Hematopoietic multipotent progenitor cell treated with erythropoietin and hydrocortisone succinate and interleukin-3 and kit ligand, for 6 days (in vitro differentiated cells): ENCODE measurements around the gene CCDC159.
"Not testable (repeated sequence)": the region's sequence is repeated elsewhere in the genome, so short reads cannot be mapped to it uniquely, and the experiment has no call there.

Experiments used
- DNase-seq: peaks from one replicate; pipeline ENCODE4 v3.0.0-alpha.2; 2015

Gene CCDC159

GRCh38 chr19:11338569-11339253 is 7.6 kb upstream of the CCDC159 start:
- DNase-seq: no peak

DNA sequence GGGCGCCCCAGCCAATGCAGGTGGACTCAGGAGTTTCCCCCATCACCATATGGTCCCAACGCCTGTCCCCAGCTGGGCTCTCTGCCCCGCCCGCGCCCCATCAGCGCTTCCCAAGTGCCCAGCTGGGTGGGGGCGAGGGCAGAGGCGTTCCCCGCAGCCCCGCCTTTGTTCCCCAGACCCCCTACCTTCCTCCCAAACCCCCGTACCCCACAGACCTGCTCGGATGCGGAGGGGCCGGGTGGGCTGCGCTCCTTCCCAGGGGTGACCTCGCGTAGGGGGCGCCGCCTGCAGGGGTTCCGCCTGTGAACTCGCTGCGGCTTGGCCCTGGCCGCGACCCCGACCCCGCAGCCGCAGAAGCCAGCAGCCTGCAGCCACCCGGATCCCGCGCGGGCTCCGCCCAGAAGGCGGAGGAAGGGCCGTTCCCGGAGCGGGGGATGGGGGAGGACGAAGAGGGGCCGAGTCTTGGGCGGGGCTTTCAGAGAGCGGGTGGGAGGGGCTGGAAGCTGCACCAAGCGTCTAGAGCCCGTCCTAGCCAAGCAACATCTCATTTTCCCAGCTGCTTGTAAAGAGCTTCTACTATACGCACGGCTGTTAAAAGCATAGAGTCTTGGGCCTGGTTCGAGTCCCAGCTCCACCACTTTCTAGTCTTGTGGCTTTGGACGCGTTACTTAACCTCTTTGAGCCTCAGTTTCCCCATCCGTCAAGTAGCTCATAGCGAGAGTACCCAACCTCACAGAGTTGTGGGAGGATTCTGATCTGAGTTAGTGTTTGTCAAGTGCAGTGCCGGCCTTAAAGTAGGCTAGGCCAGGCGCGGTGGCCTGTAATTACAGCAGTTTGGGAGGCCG is 6.8 kb upstream of the CCDC159 start, which contains the start of gene RAB3D:
Gene RAB3D (minus strand): TSS at position 404 of the 845 bp plus-strand sequence. CDS start 2,258 bp downstream, outside the sequence.
- DNase-seq: peak; percentile 98

GRCh38 chr19:11340099-11340467 is 6.2 kb upstream of the CCDC159 start:
- DNase-seq: not testable (repeated sequence)

GRCh38 chr19:11342429-11342828 is 3.9 kb upstream of the CCDC159 start:
- DNase-seq: no peak

- no peak for DNase-seq
These were observed 1.1 kb upstream of the CCDC159 start for GRCh38 chr19:11345122-11345803.

DNA sequence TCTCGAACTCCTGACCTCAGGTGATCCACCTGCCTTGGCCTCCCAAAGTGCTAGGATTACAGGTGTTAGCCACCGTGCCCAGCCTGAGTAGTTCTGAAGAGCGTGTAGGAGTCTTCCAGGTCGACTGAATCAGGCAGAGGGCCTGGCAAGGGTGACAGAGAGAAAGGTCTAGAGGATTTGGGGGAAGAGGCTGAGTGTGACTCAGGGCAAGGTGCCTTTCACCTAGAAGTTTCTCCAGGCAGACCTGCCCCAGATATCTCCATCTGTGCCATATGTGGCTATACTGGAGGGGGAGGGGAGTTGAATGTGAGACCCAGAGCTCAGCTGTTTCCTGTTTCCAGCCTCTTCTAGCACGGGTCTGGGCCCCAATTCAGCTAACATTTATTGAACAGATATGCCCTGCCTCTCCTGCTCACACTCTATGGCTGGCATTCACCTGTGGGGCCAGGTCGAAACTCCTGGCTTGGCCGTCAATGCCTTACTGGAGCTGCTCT is 1.3 kb downstream of the CCDC159 start:
- DNase-seq: no peak

DNA sequence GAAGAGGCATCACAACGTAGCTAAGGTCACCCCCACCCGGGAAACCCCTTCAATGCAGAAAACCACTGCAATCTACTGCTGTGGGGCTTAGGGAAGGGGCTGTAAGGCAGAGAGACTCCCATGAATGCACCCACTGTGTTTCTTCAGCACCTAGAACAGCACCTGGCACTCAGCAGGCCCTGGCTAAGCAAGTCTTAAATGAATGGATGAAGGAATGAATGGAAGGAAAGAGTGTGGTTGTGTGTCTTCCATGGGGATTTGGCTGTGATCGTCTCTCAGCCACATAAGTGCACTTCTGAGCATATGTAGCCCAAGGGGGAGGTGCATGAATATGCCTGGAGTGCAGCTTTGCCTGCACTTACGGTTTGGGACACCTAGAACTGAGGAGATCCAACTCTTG is 2.9 kb downstream of the CCDC159 start:
- no peak for DNase-seq

DNA sequence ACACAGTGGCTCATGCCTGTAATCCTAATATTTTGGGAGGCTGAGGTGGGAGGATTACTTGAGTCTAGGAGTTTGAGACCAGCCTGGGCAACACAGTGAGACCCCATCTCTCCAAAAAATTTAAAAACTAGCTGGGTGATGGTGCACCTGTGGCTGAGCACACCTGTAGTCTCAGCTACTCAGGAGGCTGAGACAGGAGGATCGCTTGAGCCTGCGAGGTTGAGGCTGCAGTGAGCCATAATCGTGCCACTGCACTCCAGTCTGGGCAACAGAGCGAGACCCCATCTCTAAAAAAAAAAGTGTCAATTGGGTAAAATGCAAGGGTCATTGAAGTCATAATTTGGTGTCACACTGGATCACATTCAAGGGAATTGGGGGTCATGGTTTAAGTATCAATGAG is 7.8 kb downstream of the CCDC159 start:
- DNase-seq: not testable (repeated sequence)

DNA sequence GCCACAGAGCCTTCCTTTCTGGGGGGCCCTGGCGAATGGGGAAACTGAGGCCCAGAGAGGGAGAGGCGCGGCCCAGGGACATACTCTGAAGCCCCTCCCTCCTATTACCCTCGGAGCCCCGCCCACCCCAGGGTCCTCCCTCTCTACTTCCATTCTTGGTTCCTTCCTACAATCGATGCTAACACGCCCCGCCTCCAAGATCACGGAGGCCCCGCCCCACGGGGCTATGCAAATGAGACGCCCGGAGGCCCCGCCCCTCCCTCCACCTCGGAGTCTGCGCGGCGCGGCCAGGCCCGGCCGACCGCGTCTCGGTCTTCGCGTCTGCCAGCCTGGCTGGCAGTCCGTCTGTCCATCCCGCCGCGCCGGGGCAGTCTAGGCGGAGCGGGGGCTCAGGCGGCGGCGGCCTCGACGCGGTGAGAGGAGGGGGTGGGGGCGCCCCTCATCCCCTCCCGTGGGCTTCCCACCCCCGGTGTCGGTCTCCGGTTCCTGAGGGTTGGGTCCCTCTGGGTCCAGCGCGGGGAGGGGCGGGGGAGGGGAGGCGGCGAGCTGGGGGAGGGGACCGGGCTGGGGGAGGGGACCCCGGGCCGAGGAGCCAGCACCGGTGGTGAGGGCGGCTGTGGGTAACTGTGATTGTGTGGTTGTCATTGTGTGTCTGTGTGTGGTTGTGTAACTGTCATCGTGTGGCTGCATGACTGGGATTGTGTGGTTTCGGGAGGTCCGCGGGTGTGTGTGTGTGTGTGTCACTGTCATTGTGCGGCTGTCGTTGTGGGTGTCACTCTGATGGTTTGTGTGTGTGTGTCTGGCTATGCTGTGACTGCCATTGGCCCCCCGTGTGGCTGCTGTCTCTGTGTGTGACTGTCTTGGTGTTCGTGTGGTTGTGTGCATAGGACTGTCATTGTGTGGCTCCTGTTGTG is 9.1 kb downstream of the CCDC159 start, which contains the start of gene PLPPR2:
Gene PLPPR2 (plus strand): TSS at position 273 of the 914 bp plus-strand sequence. CDS start 2,242 bp downstream, outside the sequence.
- DNase-seq: peak; percentile 96

DNA sequence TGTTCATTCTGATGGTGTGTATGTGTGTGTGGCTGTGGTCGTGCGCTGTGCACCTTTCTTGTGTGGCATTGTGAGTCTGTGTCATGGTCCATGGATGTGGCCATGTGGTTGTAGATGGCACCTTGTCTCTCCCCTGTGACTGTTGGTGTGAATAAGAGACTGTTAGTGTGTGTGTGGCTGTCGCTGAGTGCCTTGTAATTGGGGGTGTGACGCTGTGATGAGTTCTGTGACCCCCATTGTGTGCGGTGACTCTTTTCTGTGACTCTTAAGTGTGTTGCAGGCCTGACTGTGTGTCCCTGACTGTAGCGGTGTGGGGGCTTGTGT is 9.7 kb downstream of the CCDC159 start:
- DNase-seq: no peak

DNA sequence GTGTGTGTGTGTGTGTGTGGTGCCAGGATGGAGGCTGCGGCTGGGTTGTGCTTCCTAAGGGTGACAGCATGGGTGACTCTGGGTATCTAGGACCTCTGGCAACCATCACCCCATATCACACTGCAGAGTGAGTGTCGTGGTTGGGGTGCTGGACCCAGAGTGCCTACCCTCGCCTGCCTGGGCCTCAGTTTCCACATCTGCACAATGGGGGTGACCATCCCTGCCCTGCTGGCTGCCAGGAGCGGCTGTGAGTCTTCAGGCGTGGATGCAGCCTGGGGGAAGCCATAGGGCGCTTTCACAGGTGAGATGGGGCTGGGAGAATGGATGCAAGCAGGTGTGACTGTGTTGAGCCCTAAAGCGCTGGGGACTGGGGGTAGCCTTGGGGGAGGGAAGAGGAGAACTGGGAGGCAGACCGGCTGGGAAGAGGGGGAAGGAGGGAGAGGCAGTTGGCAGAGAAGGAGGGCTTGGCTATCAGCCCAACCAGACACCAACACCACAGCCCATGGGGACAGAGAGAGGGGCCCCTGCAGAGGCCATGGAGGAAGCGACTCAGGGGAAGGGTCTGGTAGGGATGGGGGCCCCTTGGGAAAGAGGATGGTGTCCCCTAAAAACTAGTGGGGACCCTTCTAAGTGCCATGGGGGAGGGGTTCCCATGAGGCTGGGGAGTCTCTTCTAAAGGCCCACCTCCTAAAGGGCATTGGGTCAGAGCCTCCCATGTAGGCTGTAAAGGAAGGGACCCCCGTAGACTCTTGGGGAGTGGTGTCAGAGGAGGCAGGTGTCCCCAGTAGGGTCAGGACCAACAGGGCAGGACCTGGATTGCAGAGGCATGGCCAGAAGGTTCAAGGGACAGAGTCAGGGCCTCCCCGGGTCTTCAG is 10.6 kb downstream of the CCDC159 start:
- DNase-seq: no peak

DNA sequence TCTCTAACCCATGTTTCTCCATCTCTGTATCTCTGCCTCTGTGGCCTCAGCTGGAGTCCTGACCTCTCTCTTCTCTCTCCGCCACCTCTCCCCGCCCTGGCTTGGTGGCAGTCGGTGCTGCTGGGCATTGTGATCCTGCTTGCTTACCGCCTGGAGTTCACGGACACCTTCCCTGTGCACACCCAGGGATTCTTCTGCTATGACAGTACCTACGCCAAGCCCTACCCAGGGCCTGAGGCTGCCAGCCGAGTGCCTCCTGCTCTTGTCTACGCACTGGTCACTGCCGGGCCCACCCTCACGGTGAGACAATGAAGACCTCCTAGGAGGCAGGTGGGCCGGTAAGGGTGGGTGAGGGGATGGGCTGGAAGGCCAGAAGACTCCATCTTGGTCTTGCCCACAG is 13.1 kb downstream of the CCDC159 start:
- DNase-seq: no peak

DNA sequence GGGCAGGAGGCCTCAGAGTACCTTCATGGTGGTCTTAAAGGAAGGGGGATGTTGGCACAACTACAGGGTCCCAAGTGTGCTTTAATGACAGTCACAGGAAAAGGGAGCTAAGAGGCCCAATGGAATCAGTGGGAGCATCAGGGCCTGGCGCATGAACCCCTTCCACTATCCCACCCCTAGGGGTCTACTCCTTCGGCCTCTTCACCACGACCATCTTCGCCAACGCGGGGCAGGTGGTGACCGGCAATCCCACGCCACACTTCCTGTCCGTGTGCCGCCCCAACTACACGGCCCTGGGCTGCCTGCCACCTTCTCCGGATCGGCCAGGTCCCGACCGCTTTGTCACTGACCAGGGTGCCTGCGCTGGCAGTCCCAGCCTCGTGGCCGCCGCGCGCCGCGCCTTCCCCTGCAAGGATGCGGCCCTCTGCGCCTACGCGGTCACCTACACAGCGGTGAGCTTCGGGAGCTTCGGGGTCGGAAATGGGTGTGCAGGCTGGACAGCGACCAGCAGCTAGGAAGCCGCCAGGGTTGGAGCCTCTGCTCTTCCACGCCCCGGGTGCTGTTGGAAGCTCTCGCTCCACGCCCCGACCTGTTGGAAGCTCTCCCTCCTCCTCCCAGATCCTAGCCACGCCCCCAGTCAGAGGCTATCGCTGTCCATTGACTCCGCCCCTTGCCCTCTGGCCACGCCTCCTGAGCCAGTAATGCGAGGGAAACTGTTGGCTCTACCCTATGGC is 14.9 kb downstream of the CCDC159 start:
- peak; percentile 62 for DNase-seq

- DNase-seq: no peak
These were observed 15.7 kb downstream of the CCDC159 start for GRCh38 chr19:11361771-11362731.

DNA sequence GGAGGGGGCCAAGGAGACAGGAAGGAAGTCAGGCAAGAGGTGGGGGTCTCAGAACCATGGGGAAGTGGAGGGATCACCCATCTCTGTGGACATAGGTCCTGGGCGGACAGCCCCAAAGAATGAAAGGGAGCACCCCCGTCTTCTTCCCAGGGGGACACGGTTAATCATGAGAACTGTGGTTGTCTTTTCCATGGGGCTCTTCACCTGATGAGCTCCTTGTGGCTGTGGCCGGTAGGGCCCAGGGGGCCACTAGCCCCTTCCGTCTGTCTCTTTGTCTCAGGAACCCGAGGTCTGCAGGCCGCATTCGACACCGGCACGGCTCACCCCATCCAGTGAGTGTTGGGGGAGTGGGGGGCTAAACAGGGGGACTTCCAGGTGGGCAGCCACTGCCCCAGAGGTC is 17.6 kb downstream of the CCDC159 start:
- no peak for DNase-seq

- DNase-seq: no peak
These were observed 18.1 kb downstream of the CCDC159 start for GRCh38 chr19:11364296-11364904.

DNA sequence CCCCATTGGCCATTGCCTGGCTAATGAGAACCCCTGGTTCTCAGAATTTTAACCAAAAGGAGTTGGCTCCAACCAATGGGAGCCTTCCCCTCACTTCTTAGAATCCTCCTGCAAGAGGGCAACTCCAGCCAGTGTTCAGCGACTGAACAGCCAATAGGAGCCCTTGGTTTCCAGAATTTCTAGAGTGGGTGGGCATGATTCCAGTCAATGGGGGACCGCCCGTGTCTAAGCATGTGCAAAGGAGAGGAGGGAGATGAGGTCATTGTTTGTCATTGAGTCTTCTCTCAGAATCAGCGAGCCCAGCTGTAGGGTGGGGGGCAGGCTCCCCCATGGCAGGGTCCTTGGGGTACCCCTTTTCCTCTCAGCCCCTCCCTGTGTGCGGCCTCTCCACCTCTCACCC is 18.6 kb downstream of the CCDC159 start:
- no peak for DNase-seq

DNA sequence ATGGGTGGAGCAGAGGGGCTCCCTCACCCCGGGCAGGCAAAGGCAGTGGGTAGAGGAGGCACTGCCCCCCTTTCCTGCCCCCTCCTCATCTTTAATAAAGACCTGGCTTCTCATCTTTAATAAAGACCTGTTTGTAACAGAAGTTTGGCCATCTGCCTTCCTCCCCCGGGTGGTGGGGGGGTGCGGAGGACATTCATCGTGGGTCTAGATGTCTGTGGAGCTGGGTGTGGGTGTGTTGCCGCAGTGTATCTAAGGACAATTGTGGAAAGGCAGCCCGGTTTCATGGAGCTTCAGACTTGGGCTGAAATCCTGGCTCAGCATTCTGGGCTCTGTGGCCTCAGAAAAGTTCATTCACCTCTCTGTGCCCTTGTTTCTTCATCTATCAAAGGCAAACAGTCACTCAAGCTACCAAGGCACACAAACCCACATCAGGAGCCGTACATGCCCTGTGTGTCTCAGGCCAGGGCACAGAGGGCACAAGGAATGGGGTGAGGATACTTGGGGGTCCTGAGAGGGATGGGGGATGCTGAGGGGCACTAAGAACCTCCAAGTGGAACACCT is 19.3 kb downstream of the CCDC159 start:
- DNase-seq: no peak

DNA sequence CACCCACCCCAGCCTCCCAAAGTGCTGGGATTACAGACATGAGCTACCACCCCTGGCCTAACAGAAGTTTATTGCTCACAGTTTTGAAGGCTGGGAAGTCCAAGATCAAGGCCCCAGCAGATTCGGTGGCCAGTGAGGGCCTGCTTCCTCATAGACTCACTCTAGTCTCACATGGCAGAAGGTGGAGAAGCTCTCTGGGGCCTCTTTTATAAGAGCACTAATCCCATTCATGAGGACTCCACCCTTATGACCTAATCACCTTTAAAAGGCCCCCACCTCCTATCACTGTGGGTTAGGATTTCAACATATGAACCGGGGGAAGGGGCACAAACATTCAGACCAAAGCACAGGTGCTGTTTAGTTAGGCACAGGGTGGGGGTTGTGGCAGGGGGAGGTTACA is 21.2 kb downstream of the CCDC159 start:
- no peak for DNase-seq
